Right lobe of liver (tissue), 4 donors: Measurements from ENCODE around the gene NYAP1.

Experiments
- CTCF ChIP-seq, 4 donors: fragments of 200-600 bp in 3 of 4; fragments of 450-650 bp in 1 of 4; IDR thresholded peaks; one replicate each; pipeline versions ENCODE4 v1.5.1 to v1.8.0; 2016 to 2022; ENCODE audit warnings: antibody characterized with exemption in 4 of 4, mild to moderate bottlenecking in 2 of 4
- POLR2A ChIP-seq: fragments of 450-650 bp; IDR thresholded peaks from one replicate; pipeline ENCODE4 v1.6.1; 2017; ENCODE audit warnings: antibody characterized with exemption, mild to moderate bottlenecking
- donor health status: DM: no; HTN: no; CAD: no.
- donor health status: DM: no; HTN: no; CAD: no.
- donor health status: DM: no; HTN: yes; CAD: no.

- TF ChIP-seq POLR2A: no peak
- no peak for TF ChIP-seq CTCF (IDR thresholded peaks at IDR 0.05)
Measured at GRCh38 chr7:100441641-100442535, 41.8 kb upstream of the NYAP1 start.
